Ectodermal cell (in vitro differentiated cells): Measurements from ENCODE around the gene UST.
"Not testable (repeated sequence)": the region's sequence is repeated elsewhere in the genome, so short reads cannot be mapped to it uniquely, and the experiment has no call there.

ENCODE experiments used
- H3K27ac ChIP-seq: 2 replicates; pipeline ENCODE4 v1.7.0; 2013; ENCODE audit warnings: mild to moderate bottlenecking, low read depth, low read length; ENCODE audit not compliant: insufficient read depth, poor library complexity, severe bottlenecking
- H3K27me3 ChIP-seq: 2 replicates; pipeline ENCODE4 v1.7.0; 2013; ENCODE audit warnings: mild to moderate bottlenecking, low read length; ENCODE audit not compliant: insufficient read depth, control insufficient read depth, poor library complexity, severe bottlenecking
- H3K36me3 ChIP-seq: one replicate; pipeline ENCODE4 v1.7.0; 2013; ENCODE audit warnings: low read length; ENCODE audit not compliant: control insufficient read depth, insufficient read depth
- H3K4me1 ChIP-seq: one replicate; pipeline ENCODE4 v1.7.0; 2013; ENCODE audit warnings: low read length; ENCODE audit not compliant: control insufficient read depth, insufficient read depth
- H3K4me3 ChIP-seq: 2 replicates; pipeline ENCODE4 v1.7.0; 2013; ENCODE audit warnings: low read depth, low read length, control low read depth; ENCODE audit not compliant: insufficient read depth
- H3K9me3 ChIP-seq: 2 replicates; pipeline ENCODE4 v1.7.0; 2013; ENCODE audit warnings: mild to moderate bottlenecking, low read length, moderate library complexity; ENCODE audit not compliant: control insufficient read depth
- WGBS, 2 experiments: methylation state at CpG; one replicate each; pipeline ENCODE4 v1.1.7; 2013; ENCODE audit warnings: missing lambda C conversion rate in 2 of 2; 5-methylcytosine and 5-hydroxymethylcytosine counted together

Gene UST

GRCh38 chr6:148855744-148856143, 108.9 kb downstream of the UST start:
- 96 to 97% methylated on average over 7 of the region's 7 CpGs for WGBS, 2 experiments
- no peaks in the 10 kb centered on the region for H3K9me3 ChIP-seq
- peaks cover 24% of the 10 kb centered on the region for H3K4me1 ChIP-seq
- no peaks in the 10 kb centered on the region for H3K36me3 ChIP-seq
- H3K27ac ChIP-seq: no peak overlapping the region
- no peaks in the 10 kb centered on the region for H3K27me3 ChIP-seq
- H3K4me3 ChIP-seq: no peak overlapping the region

GRCh38 chr6:148857798-148858390, 111.1 kb downstream of the UST start:
- no peak overlapping the region for H3K27ac ChIP-seq
- WGBS, 2 experiments: 94 to 95% methylated on average over 3 of the region's 3 CpGs
- no peaks in the 10 kb centered on the region for H3K36me3 ChIP-seq
- H3K27me3 ChIP-seq: no peaks in the 10 kb centered on the region
- H3K4me1 ChIP-seq: peaks cover 6% of the 10 kb centered on the region
- H3K9me3 ChIP-seq: no peaks in the 10 kb centered on the region
- no peak overlapping the region for H3K4me3 ChIP-seq

DNA sequence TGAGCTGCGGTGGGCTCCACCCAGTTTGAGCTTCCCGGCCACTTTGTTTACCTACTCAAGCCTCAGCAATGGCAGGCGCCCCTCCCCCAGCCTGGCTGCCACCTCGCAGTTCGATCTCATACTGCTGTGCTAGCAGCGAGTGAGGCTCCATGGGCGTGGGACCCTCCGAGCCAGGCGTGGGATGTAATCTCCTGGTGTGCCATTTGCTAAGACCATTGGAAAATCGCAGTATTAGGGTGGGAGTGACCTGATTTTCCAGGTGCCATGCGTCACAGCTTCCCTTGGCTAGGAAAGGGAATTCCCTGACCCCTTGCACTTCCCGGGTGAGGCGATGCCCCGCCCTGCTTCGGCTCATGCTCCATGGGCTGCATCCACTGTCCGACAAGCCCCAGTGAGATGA, 117.3 kb downstream of the UST start:
- H3K36me3 ChIP-seq, H3K9me3 ChIP-seq, H3K4me3 ChIP-seq, H3K27ac ChIP-seq, H3K27me3 ChIP-seq: not testable (repeated sequence)
- peaks cover 15% of the 10 kb centered on the region for H3K4me1 ChIP-seq
- WGBS, 2 experiments: 64 to 65% methylated on average over 16 of the region's 16 CpGs

DNA sequence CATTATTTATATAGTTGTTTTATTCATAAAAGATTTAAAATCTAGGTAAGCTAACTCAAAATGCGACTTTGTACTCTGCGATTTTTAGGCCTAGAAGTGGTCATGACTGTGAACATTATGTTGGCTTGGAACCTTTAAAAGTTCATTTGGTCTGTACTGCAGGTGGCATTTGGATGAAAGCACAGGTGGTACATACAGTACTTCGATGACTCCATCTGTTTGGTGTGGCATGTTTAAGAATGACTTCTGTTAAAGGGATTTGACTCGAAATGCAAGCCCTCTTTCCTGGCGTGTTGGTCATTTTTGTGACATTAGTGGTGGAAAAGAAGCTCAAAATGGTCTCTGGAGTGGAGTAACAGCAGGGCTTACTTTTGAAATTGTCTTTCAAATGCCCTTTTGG, 118.1 kb downstream of the UST start:
- Histone ChIP-seq H3K27ac (no peak overlapping the region), H3K4me3 (no peak overlapping the region), H3K36me3 (no peaks in the 10 kb centered on the region), H3K9me3 (no peaks in the 10 kb centered on the region), H3K4me1 (peaks cover 15% of the 10 kb centered on the region), H3K27me3 (no peaks in the 10 kb centered on the region)
- WGBS, 2 experiments: 91 to 92% methylated on average over 5 of the region's 5 CpGs

DNA sequence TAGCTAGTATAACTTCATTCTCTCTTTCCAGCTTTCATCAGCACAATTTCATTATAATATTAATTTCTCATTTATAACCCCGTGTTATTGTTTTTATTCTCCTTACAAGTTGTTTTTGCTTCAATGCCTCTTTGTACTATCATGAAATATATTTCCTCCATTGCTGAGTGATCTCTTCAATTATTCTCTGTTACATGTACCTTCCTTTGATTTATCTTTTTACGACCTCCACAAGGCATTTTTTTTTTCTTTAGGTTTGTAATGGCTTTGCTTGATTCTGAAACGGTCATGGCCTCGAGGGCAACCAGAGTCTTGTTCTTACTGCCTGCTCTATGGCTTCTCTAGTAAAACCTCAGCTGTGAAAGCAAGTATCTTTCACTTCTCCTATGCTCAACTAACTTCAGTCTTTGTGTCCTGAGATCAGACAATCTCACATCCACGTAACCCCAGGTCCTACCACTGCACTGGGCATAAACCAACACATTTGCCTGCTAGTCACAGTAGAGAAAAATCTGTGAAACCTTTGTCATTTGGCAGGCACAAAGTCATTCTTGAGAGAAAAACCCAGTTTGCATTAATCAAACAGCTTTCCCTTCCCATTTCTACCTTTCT, 119.9 kb downstream of the UST start:
- Histone ChIP-seq H3K9me3 (no peaks in the 10 kb centered on the region), H3K27ac (no peak overlapping the region), H3K4me3 (no peak overlapping the region), H3K36me3 (no peaks in the 10 kb centered on the region), H3K27me3 (no peaks in the 10 kb centered on the region), H3K4me1 (peaks cover 15% of the 10 kb centered on the region)
- WGBS, 2 experiments: 91 to 95% methylated on average over 5 of the region's 5 CpGs

DNA sequence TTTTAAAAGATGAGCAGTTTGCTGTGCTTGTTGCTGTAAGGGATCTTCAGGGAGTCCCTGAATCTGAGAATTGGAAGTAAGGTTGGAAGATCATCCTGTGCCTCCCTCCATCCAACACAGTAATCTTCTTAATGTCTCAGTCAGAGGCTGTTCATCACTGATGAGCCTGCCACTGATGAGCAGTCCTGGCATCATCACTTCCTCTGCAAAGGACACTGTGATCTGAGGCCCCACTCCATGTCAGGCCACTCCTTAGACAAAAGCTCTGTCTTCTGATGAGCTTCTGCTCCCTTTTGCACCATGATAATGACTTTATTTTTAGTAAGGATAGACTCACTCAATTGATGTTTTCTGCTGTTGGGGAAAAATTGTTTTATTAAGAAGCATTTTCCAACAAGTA, 121.0 kb downstream of the UST start:
- H3K36me3 ChIP-seq: no peaks in the 10 kb centered on the region
- H3K27me3 ChIP-seq: no peaks in the 10 kb centered on the region
- peaks cover 15% of the 10 kb centered on the region for H3K4me1 ChIP-seq
- no peak overlapping the region for H3K4me3 ChIP-seq
- H3K9me3 ChIP-seq: no peaks in the 10 kb centered on the region
- H3K27ac ChIP-seq: no peak overlapping the region

DNA sequence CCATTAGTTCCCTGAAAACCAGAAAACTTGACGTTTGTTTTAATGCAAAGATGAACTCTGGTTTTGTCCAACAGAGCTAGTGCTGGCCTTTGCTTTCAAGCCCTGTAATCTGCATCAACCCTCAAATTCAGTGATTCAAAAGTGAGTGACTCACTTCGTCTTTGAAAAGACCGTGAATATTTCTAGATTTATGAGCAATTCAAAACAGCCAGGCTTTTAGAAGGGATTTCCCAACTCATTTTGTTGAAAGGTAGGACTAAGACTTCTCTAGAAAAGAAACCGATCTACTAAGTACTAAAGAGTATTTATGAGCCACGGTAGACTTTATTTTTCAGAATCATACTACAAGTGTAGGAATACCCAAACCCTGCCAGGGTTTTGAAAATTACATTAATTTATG, 121.5 kb downstream of the UST start:
- 91 to 95% methylated on average over 5 of the region's 5 CpGs for WGBS, 2 experiments
- Histone ChIP-seq H3K27me3 (no peaks in the 10 kb centered on the region), H3K36me3 (no peaks in the 10 kb centered on the region), H3K27ac (no peak overlapping the region), H3K9me3 (no peaks in the 10 kb centered on the region), H3K4me1 (peaks cover 15% of the 10 kb centered on the region), H3K4me3 (no peak overlapping the region)

- no peak overlapping the region for H3K4me3 ChIP-seq
- H3K36me3 ChIP-seq: no peaks in the 10 kb centered on the region
- H3K27me3 ChIP-seq: no peaks in the 10 kb centered on the region
- peaks cover 15% of the 10 kb centered on the region for H3K4me1 ChIP-seq
- no peaks in the 10 kb centered on the region for H3K9me3 ChIP-seq
- no peak overlapping the region for H3K27ac ChIP-seq
- 93 to 100% methylated on average over 2 of the region's 2 CpGs for WGBS, 2 experiments
Measured at GRCh38 chr6:148868901-148869300, 122.1 kb downstream of the UST start.

GRCh38 chr6:148869585-148869984, 122.8 kb downstream of the UST start:
- H3K36me3 ChIP-seq: no peaks in the 10 kb centered on the region
- 92 to 95% methylated on average over 7 of the region's 7 CpGs for WGBS, 2 experiments
- H3K4me3 ChIP-seq: no peak overlapping the region
- H3K27ac ChIP-seq: no peak overlapping the region
- H3K4me1 ChIP-seq: peaks cover 16% of the 10 kb centered on the region
- no peaks in the 10 kb centered on the region for H3K27me3 ChIP-seq
- no peaks in the 10 kb centered on the region for H3K9me3 ChIP-seq

- no peaks in the 10 kb centered on the region for H3K36me3 ChIP-seq
- WGBS, 2 experiments: 93 to 97% methylated on average over 4 of the region's 4 CpGs
- H3K4me1 ChIP-seq: peaks cover 6% of the 10 kb centered on the region
- H3K9me3 ChIP-seq: no peaks in the 10 kb centered on the region
- H3K4me3 ChIP-seq: no peak overlapping the region
- H3K27ac ChIP-seq: no peak overlapping the region
- no peaks in the 10 kb centered on the region for H3K27me3 ChIP-seq
Measured at GRCh38 chr6:148873154-148873553, 126.3 kb downstream of the UST start.

DNA sequence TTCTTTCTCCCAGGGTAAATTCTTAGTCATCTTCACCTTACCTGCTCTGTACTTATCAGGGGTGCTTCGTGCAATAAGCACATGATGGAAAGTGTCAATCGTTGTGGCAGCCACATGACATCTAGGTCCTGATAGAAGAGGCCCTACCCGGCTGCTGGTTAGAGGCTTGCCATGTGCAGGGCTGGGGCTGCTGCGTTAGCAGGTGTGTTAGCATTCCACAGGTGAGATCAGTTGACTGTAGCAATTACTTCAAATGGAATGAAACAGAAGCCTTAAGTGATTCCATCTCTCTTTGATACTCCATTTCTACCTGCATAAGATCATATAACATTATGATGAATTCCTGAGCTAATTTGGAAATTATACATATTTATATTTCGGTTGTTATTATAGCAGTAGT, 127.0 kb downstream of the UST start:
- H3K27me3 ChIP-seq: no peaks in the 10 kb centered on the region
- WGBS, 2 experiments: 89 to 94% methylated on average over 4 of the region's 5 CpGs

More for the DNA sequence above, 127.0 kb downstream of the UST start:
- H3K4me1 ChIP-seq: peaks cover 6% of the 10 kb centered on the region
- no peak overlapping the region for H3K27ac ChIP-seq
- H3K9me3 ChIP-seq: no peaks in the 10 kb centered on the region
- H3K4me3 ChIP-seq: no peak overlapping the region
- H3K36me3 ChIP-seq: no peaks in the 10 kb centered on the region
